Stimulated activated CD4-positive, alpha-beta T cell treated with anti-CD3 and anti-CD28 coated beads, Interleukin-4, amount 100 ng/mL, for 48 hours (primary cell): ENCODE results near the gene CHP1.
"Not testable (repeated sequence)": the region's sequence is repeated elsewhere in the genome, so short reads cannot be mapped to it uniquely, and the experiment has no call there.

Source experiments
- DNase-seq, 2 donors: peaks; one replicate each; pipeline ENCODE4 v3.0.0-alpha.2; 2020; ENCODE audit warnings: low read depth in 2 of 2

CHP1 gene

DNA sequence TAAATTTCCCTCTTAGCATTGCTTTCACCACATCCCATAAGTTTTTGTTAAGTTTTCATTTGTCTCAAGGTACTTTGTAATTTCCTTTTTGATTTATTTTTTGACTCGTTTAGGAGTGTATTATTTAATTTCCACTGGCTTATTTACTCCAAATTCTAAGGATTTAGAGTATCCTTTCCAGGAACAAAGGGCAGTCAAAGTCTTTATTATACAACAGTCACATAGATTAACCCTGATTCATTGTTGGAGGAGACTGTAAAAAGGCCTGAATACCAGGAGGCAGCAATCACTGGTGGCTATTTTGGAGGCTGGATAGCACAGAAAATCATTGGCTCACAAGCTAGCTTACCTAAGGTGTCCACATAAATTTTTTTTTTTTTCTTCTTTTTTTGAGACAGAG lies 61.5 kb downstream of the CHP1 start:
- no peak for DNase-seq

DNA sequence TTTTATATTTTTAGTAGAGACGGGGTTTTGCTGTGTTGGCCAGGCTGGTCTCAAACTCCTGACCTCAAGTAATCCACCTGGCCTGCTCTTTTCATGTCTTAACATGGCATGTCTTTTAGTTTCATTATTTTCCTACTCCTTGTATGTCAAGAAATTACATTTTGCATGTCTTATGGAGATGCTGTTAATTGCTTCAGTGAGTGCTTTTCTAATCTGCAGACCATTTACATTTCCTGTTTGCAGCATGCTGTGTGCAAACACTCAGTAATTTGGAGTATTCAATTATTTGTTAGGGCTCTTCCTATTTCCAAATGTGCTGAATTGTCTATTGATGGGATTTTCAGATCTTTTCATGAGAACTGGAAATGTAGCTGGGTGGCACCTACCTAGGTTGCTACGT lies 70.1 kb downstream of the CHP1 start:
- not testable (repeated sequence) for DNase-seq

DNA sequence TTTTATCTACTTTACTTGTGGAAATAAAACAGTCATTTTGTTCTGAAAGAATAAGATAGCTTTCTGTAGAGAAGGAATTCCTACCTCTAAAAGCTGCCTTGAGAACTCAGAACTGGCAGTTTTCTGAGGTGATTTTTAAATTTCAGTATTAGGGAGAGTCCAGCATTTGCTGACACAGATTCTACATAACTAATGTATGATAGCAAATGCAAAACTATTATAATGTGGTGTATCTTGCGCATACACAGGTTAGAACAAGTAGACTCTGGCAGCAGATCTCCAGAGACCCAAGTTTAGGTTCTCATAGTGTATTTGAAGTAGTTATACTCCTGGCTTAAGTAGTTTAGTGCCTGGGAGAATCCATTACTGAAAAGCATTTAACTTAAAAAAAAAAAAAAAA lies 70.5 kb downstream of the CHP1 start:
- DNase-seq = no peak

DNA sequence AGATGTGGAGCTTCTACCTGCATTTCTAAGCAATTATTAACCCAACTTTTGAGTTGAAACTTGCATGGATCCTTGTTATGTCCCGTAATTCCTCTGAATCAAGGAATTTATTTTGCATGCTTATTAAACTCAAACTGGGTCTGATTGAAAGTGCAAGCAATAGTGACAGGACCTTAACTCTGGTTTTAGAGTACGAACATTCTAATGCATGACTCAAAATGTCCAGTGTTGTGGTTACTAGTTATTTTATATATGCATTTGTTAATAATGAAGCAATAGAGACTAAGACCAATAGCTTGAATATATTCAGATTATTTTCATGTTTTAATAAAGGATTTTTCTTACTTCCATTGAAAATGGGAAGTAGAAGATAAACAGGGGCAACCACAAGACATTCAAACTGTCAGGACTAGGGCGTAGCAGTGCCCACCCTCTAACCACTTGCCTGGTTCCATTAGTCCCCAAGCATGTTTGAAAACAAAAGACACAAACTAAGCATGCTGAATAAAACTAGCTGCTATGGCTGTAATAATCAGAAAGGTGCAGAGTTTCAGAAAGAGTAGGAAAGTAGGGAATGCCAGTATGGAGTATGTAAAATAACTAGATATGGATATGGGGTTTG lies 73.2 kb downstream of the CHP1 start:
- DNase-seq = no peak

DNA sequence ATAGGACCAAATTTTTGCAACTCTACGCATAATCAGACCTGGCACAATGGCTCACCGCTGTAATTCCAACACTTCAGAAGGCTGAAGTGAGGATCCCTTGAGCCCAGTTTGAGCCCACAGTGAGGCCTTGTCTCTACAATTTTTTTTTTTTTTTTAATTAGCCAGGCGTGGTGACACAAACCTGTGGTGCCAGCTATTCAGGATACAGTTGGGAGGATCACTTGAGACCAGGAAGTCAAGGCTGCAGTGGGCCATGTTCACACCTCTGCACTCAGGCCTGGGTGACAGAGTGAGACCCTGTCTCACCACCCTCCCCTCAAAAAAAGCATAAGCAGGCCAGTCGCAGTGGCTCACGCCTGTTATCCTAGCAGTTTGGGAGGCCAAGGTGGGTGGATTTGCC lies 76.6 kb downstream of the CHP1 start:
- DNase-seq = no peak

DNA sequence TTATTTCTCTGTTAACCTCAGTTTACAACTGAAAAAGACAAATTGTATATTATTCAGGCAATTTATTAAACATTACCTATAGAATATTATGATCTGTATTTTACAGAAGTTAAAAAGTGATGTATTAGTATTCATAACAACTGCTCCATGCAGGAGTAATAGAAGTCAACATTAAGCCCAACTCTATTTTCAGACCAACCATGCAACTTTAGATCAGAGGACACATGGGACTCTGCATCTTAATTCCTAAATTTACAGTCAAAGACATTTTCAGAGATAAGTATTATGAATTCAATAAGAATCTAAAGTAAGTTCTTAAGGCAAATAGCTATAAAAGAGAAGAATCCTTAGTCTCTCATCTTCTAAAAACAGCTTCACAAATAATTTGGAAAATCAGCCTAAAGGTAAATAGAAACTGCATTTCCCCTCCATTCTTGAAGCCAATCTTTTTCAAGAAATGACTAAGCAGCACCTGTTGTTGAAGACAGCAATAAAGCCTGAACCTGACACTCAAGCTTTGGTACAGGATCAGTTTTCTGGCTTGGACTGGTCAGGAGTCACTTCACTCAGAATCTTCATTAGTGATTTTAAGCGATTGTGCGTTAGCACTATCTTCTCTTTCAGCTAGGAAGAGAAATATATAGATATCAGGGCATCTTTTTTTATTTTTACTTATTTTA lies 78.3 kb downstream of the CHP1 start:
- DNase-seq = no peak

DNA sequence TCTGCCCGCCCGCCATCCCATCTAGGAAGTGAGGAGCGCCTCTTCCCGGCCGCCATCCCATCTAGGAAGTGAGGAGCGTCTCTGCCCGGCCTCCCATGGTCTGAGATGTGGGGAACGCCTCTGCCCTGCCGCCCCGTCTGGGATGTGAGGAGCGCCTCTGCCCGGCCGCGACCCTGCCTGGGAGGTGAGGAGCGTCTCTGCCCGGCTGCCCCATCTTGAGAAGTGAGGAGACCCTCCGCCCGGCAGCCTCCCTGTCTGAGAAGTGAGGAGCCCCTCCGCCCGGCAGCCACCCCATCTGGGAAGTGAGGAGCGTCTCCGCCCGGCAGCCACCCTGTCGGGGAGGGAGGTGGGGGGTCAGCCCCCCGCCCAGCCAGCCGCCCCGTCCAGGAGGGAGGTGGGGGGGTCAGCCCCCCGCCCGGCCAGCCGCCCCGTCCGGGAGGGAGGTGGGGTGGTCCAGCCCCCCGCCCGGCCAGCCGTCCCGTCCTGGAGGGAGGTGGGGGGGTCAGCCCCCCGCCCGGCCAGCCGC lies 89.8 kb downstream of the CHP1 start:
- not testable (repeated sequence) for DNase-seq

DNA sequence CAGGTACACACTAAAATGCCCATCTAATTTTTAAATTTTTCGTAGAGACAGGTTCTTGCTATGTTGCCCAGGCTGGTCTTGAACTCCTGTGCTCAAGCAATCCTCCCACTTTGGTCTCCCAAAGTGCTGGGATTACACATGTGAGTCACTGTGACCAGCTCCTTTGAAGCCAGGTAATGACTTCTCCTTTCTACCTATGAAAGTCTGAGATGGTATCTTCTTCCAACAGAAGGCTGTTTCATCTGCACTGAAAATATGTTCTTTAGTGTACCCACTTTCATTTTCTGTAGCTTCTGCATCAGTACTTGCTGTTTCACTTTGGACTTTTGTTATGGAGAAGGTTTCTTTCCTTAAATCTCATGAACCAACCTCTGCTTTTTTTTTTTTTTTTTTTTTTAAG lies 92.5 kb downstream of the CHP1 start:
- DNase-seq = no peak

DNA sequence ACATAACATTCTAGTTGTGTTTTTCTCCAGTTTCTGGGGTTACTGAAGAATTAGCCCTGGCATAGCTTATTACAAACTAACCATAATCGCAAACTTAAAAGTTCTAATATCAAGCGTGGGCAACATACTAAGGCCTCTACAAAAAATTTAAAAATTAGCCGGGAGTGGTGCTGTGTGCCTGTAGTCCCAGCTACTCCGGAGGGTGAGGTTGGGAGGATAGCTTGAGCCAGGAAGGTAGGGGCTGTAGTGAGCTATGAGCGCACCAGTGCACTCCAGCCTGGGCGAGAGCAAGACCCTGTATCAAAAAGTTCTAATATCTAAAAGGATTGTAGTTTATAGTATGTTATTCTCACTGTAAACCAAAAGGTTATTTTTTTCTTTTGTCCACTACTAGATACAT lies 100.2 kb downstream of the CHP1 start:
- DNase-seq = no peak
